K562 (cell line): ENCODE measurements around the gene DAB2IP. TPM values are rescaled to one million over a fixed set of nuclear protein-coding genes. Genes with fewer than 3 reads are reported as not detected.

ENCODE experiments used
- ESRRA ChIP-seq: fragments of 450-650 bp; IDR thresholded peaks from 2 replicates; pipeline ENCODE4 v1.6.1; 2014; ENCODE audit warnings: low read depth, mild to moderate bottlenecking, moderate library complexity, borderline replicate concordance
- FOXA3 ChIP-seq, 2 experiments: fragments of 450-650 bp in 1 of 2; sonication (generic) in 1 of 2; formaldehyde crosslinking; IDR thresholded peaks in 1 of 2; conservative IDR thresholded peaks in 1 of 2; 2 replicates each; pipeline versions ENCODE4 v1.4.0 to v1.8.0; 2020 to 2022; ENCODE audit warnings: mild to moderate bottlenecking in 2 of 2, missing genetic modification reagents in 1 of 2
- NR2C2 ChIP-seq, 2 experiments: fragments of 200-800 bp in 1 of 2; sonication (Bioruptor generic) in 1 of 2; sonication (generic) in 1 of 2; formaldehyde crosslinking in 1 of 2; IDR thresholded peaks; 2 replicates each; pipeline versions ENCODE4 v1.6.1 to v1.8.0; 2016 to 2022; ENCODE audit warnings: mild to moderate bottlenecking in 1 of 2, missing compliant biosample characterization in 1 of 2, missing genetic modification characterization in 1 of 2, missing genetic modification reagents in 1 of 2
- TFAM ChIP-seq: fragments of 250-450 bp; sonication (Bioruptor Pico); conservative IDR thresholded peaks from 2 replicates; pipeline ENCODE4 v1.5.0; 2021; ENCODE audit warnings: mild to moderate bottlenecking, moderate library complexity
- polyA plus RNA-seq, 8 experiments: library from polyadenylated mRNA; depleted of rRNA in 4 of 8; stranded (reverse) in 5 of 8; unstranded in 3 of 8; fragments of >200 nt; fragmentation: Nextera tagmentation in 2 of 8; fragmentation: Illumina TruSeq in 1 of 8; extraction: Ambion mirVana in 2 of 8; extraction: Trizol in 1 of 8; gene quantifications; 2 replicates each; pipeline versions ENCODE4 v1.2.1 to v1.2.3, GENCODE V29; 2011 to 2014; ENCODE audit warnings: inconsistent platforms in 1 of 8, missing spikeins in 1 of 8
- total RNA-seq, 7 experiments: library from RNA; depleted of rRNA in 6 of 7; stranded (reverse); fragments of >200 nt in 6 of 7; fragmentation: Illumina TruSeq in 2 of 7; extraction: Trizol in 2 of 7; gene quantifications; 2 replicates each; pipeline versions ENCODE4 v1.2.1 to v1.2.3, GENCODE V29; 2011 to 2021; ENCODE audit warnings: low replicate concordance in 1 of 7
- TF ChIP-seq, protein P1 (sequence below): fragments of 450-650 bp; IDR thresholded peaks from 2 replicates; pipeline ENCODE4 v1.6.1; 2016; ENCODE audit warnings: mild to moderate bottlenecking
- TF ChIP-seq, protein P2 (sequence below): fragments of 250-450 bp; sonication (Bioruptor Pico); IDR thresholded peaks from 2 replicates; pipeline ENCODE4 v1.9.0; 2021; ENCODE audit warnings: mild to moderate bottlenecking, inconsistent platforms
- TF ChIP-seq, protein P3 (sequence below): sonication (generic); formaldehyde crosslinking; IDR thresholded peaks from 2 replicates; pipeline ENCODE4 v1.8.0; 2022; ENCODE audit warnings: mild to moderate bottlenecking, missing genetic modification reagents

DAB2IP gene
- total and polyA plus RNA-seq, 9 of the 15 experiments (the other 6 are each of a cell fraction or from before 2014, with no cell fraction given), result 0.04 to 0.31 (median 0.08) TPM; not detected in 5

- TF ChIP-seq NR2C2 (CRISPR knock-in tag; IDR thresholded peaks at IDR 0.05) (no peak), NR2C2 (tag; IDR thresholded peaks at IDR 0.05) (no peak), TFAM (no peak), FOXA3 (CRISPR knock-in tag; conservative IDR thresholded peaks at IDR 0.05 in 1 of 2, IDR thresholded peaks at IDR 0.05 in 1 of 2) (no peak), ESRRA (no peak)
- TF ChIP-seq, protein P1, sequence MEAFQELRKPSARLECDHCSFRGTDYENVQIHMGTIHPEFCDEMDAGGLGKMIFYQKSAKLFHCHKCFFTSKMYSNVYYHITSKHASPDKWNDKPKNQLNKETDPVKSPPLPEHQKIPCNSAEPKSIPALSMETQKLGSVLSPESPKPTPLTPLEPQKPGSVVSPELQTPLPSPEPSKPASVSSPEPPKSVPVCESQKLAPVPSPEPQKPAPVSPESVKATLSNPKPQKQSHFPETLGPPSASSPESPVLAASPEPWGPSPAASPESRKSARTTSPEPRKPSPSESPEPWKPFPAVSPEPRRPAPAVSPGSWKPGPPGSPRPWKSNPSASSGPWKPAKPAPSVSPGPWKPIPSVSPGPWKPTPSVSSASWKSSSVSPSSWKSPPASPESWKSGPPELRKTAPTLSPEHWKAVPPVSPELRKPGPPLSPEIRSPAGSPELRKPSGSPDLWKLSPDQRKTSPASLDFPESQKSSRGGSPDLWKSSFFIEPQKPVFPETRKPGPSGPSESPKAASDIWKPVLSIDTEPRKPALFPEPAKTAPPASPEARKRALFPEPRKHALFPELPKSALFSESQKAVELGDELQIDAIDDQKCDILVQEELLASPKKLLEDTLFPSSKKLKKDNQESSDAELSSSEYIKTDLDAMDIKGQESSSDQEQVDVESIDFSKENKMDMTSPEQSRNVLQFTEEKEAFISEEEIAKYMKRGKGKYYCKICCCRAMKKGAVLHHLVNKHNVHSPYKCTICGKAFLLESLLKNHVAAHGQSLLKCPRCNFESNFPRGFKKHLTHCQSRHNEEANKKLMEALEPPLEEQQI, result no peak
- TF ChIP-seq, protein P2, sequence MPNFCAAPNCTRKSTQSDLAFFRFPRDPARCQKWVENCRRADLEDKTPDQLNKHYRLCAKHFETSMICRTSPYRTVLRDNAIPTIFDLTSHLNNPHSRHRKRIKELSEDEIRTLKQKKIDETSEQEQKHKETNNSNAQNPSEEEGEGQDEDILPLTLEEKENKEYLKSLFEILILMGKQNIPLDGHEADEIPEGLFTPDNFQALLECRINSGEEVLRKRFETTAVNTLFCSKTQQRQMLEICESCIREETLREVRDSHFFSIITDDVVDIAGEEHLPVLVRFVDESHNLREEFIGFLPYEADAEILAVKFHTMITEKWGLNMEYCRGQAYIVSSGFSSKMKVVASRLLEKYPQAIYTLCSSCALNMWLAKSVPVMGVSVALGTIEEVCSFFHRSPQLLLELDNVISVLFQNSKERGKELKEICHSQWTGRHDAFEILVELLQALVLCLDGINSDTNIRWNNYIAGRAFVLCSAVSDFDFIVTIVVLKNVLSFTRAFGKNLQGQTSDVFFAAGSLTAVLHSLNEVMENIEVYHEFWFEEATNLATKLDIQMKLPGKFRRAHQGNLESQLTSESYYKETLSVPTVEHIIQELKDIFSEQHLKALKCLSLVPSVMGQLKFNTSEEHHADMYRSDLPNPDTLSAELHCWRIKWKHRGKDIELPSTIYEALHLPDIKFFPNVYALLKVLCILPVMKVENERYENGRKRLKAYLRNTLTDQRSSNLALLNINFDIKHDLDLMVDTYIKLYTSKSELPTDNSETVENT (CRISPR knock-in tag), result no peak
- TF ChIP-seq, protein P3, sequence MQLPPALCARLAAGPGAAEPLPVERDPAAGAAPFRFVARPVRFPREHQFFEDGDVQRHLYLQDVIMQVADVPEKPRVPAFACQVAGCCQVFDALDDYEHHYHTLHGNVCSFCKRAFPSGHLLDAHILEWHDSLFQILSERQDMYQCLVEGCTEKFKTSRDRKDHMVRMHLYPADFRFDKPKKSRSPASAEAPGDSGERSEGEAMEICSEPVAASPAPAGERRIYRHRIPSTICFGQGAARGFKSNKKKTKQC (CRISPR knock-in tag), result no peak
These were observed 155.8 kb downstream of the DAB2IP start (continued) for GRCh38 chr9:121807069-121807822.
